SU-DHL-6 (cell line): ENCODE measurements around the gene PTPRN2.

Source experiments
- H2AFZ ChIP-seq: fragments of 200-600 bp; sonication (generic); 2 replicates; pipeline ENCODE4 v1.6.1; 2014; ENCODE audit warnings: low read depth, mild to moderate bottlenecking, moderate library complexity, mixed read lengths, antibody characterized with exemption, low read length; ENCODE audit not compliant: severe bottlenecking
- H3F3A ChIP-seq: fragments of 200-600 bp; shearing (Covaris generic); 2 replicates; pipeline ENCODE4 v1.6.0; 2016; ENCODE audit warnings: antibody characterized with exemption, mild to moderate bottlenecking; ENCODE audit not compliant: insufficient read depth
- H3K27ac ChIP-seq: fragments of 200-600 bp; sonication (generic); 2 replicates; pipeline ENCODE4 v1.5.1; 2016; ENCODE audit warnings: low read depth, mild to moderate bottlenecking, low read length, moderate library complexity, mixed read lengths
- H3K27me3 ChIP-seq: fragments of 200-600 bp; sonication (generic), shearing (Covaris generic); 2 replicates; pipeline ENCODE4 v1.6.0; 2014; ENCODE audit warnings: mild to moderate bottlenecking, low read length
- H3K36me3 ChIP-seq: fragments of 200-600 bp; sonication (generic); 2 replicates; pipeline ENCODE4 v1.6.1; 2014; ENCODE audit warnings: mild to moderate bottlenecking, low read length, mixed read lengths
- H3K4me2 ChIP-seq: fragments of 300-600, 200-600 bp; shearing (Covaris generic), sonication (generic); 2 replicates; pipeline ENCODE4 v1.6.0; 2014; ENCODE audit warnings: low read length, low read depth, mild to moderate bottlenecking; ENCODE audit not compliant: poor library complexity, severe bottlenecking
- H3K4me3 ChIP-seq: fragments of 200-600 bp; sonication (generic); 2 replicates; pipeline ENCODE4 v1.5.1; 2014; ENCODE audit warnings: antibody characterized with exemption, low read length, mild to moderate bottlenecking, mixed read lengths; ENCODE audit not compliant: insufficient read depth, poor library complexity, severe bottlenecking
- H3K79me2 ChIP-seq: fragments of 200-600 bp; sonication (generic); 2 replicates; pipeline ENCODE4 v1.6.1; 2014; ENCODE audit warnings: mild to moderate bottlenecking, low read length, moderate library complexity; ENCODE audit not compliant: insufficient read depth
- H3K9ac ChIP-seq: fragments of 200-600 bp; sonication (generic); 2 replicates; pipeline ENCODE4 v1.7.0; 2014; ENCODE audit warnings: mild to moderate bottlenecking, low read length
- H3K9me2 ChIP-seq: fragments of 200-600 bp; sonication (generic); replicated peaks from 2 replicates; pipeline ENCODE4 v1.6.1; 2014; ENCODE audit warnings: low read length; ENCODE audit not compliant: insufficient read depth
- H3K9me3 ChIP-seq: fragments of 200-600 bp; sonication (generic); 2 replicates; pipeline ENCODE4 v1.6.1; 2014; ENCODE audit warnings: low read length, mixed read lengths; ENCODE audit not compliant: insufficient read depth
- H4K20me1 ChIP-seq: fragments of 200-600 bp; sonication (generic); 2 replicates; pipeline ENCODE4 v1.6.1; 2014; ENCODE audit warnings: low read depth, mild to moderate bottlenecking, antibody characterized with exemption, low read length, moderate library complexity, mixed read lengths
- EZH2phosphoT487 ChIP-seq: fragments of 200-600 bp; sonication (generic), shearing (Covaris generic); conservative IDR thresholded peaks from 2 replicates; pipeline ENCODE4 v1.6.1; 2018; ENCODE audit warnings: mild to moderate bottlenecking, antibody characterized with exemption, low read length, moderate library complexity, mixed read lengths
- TF ChIP-seq, protein P1 (sequence below): fragments of 200-600 bp; sonication (generic); IDR thresholded peaks from one replicate; pipeline ENCODE4 v1.5.1; 2017; ENCODE audit warnings: antibody characterized with exemption, mild to moderate bottlenecking, low read length, moderate library complexity; ENCODE audit not compliant: insufficient read depth, poor library complexity, severe bottlenecking

The PTPRN2 gene

DNA sequence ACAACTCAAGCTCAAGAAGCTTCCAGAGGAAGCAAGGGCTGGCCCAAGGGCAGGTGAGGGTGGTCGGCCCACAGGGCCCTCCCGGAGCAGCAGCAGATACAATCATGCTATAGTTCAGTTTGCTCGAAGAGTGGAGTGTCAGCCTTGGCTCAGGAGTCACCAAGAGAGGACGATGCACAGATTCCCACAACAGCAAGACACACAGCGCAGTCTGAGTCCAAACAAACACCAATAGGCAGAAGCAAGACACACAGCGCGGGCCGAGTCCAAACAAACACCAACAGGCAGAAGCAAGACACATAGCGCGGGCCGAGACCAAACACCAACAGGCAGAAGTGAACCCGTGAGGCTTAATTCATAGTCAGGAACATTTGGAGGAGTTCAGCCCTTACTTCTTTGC is 138.4 kb downstream of the PTPRN2 start:
- Histone ChIP-seq H3F3A (no peaks in the 10 kb centered on the region), H3K79me2 (no peaks in the 10 kb centered on the region), H3K9me2 (no peaks in the 10 kb centered on the region), H3K36me3 (no peaks in the 10 kb centered on the region), H3K4me2 (no peak overlapping the region), H2AFZ (no peak overlapping the region), H3K27me3 (no peaks in the 10 kb centered on the region), H3K9ac (no peak overlapping the region), H3K27ac (no peak overlapping the region), H4K20me1 (no peaks in the 10 kb centered on the region), H3K4me3 (no peak overlapping the region), H3K9me3 (no peaks in the 10 kb centered on the region)
- TF ChIP-seq, protein P1, sequence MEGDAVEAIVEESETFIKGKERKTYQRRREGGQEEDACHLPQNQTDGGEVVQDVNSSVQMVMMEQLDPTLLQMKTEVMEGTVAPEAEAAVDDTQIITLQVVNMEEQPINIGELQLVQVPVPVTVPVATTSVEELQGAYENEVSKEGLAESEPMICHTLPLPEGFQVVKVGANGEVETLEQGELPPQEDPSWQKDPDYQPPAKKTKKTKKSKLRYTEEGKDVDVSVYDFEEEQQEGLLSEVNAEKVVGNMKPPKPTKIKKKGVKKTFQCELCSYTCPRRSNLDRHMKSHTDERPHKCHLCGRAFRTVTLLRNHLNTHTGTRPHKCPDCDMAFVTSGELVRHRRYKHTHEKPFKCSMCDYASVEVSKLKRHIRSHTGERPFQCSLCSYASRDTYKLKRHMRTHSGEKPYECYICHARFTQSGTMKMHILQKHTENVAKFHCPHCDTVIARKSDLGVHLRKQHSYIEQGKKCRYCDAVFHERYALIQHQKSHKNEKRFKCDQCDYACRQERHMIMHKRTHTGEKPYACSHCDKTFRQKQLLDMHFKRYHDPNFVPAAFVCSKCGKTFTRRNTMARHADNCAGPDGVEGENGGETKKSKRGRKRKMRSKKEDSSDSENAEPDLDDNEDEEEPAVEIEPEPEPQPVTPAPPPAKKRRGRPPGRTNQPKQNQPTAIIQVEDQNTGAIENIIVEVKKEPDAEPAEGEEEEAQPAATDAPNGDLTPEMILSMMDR: no peak
- no peak for TF ChIP-seq EZH2phosphoT487

DNA sequence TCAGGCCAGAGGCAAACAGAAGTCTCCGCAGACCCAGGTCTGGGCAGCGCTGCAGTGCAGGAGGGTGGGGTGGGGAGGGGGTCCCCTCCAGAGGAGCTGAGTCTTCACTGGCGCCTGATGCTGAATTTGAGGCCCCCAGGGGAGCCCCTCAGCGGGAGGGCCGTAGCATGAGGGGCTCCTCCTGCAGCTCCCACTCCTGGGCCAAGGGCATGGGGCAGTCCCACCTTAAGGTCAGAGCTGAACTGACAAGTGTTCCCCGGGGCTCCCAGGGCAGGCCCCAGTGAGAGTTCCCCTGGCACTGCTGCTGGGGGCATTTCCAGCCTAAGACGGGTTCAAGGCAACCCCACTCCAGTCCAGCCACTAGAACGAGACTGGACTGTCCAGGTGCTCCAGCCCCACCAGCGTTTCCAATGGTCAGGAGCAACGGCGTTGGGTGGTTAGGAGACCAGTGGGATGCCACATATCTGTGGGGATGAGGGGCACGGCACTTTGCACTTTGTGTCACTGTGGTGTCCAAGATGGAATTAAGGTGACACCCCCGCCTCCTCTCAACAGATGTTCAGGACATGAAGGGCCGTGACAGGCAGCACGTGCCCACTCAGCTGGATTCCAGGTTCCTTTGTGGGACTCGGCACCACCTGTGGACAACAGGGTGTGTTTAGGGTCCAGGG is 139.1 kb downstream of the PTPRN2 start:
- Histone ChIP-seq H3K27ac (no peak overlapping the region), H3F3A (no peaks in the 10 kb centered on the region), H3K36me3 (no peaks in the 10 kb centered on the region), H4K20me1 (no peaks in the 10 kb centered on the region), H3K9me2 (no peaks in the 10 kb centered on the region), H3K9me3 (no peaks in the 10 kb centered on the region), H2AFZ (no peak overlapping the region), H3K4me2 (no peak overlapping the region), H3K27me3 (no peaks in the 10 kb centered on the region), H3K79me2 (no peaks in the 10 kb centered on the region), H3K4me3 (no peak overlapping the region), H3K9ac (no peak overlapping the region)
- TF ChIP-seq, protein P1: no peak
- TF ChIP-seq EZH2phosphoT487: no peak

DNA sequence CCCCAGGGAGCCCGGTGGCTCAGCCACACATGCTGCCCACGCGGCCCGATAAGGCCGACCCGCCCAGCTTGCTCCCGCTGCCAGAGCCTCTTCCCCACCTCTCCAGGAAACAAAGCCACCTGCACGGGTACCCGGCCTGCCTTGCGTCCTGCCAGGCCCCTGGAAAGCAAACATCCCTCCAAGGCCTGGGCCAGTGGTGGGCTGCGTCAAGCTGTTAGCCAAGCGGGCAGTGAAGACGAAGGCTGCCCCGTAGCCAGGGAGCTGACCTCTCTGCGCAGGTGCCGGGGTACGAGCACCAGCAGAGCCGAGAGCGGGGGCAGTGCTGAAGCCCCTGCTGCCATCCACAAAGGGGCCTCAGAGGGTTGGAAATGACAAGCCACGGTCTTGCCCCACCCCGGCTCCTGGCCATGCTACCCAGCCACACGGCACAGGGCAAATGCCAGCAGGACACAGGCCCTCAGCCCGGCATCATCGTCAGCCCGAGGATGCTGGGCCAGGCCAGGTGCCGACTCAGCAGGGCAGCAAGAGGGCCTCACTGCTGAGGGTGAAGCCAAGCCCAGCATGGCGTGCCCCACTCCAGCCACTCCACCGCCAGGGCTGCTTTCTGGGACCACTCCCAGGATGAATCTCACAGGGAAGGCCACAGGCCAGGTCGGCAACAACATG is 140.0 kb downstream of the PTPRN2 start:
- no peak for TF ChIP-seq EZH2phosphoT487
- TF ChIP-seq, protein P1: no peak
- no peak overlapping the region for H3K9ac ChIP-seq
- no peaks in the 10 kb centered on the region for H3K27me3 ChIP-seq
- no peaks in the 10 kb centered on the region for H4K20me1 ChIP-seq
- no peak overlapping the region for H2AFZ ChIP-seq
- no peaks in the 10 kb centered on the region for H3K9me3 ChIP-seq
- no peaks in the 10 kb centered on the region for H3K9me2 ChIP-seq
- H3K4me3 ChIP-seq: no peak overlapping the region
- no peaks in the 10 kb centered on the region for H3K36me3 ChIP-seq
- no peak overlapping the region for H3K27ac ChIP-seq
- H3F3A ChIP-seq: no peaks in the 10 kb centered on the region
- no peaks in the 10 kb centered on the region for H3K79me2 ChIP-seq
- no peak overlapping the region for H3K4me2 ChIP-seq
